ENCODE results near the gene CREB3L4. TPM values are rescaled to one million over a fixed set of nuclear protein-coding genes. Genes with fewer than 3 reads are reported as not detected.
"Not testable (repeated sequence)": the region's sequence is repeated elsewhere in the genome, so short reads cannot be mapped to it uniquely, and the experiment has no call there.

The CREB3L4 gene
- total RNA-seq, 2 experiments from 2014 or later: 7.3 to 8.2 TPM

DNA sequence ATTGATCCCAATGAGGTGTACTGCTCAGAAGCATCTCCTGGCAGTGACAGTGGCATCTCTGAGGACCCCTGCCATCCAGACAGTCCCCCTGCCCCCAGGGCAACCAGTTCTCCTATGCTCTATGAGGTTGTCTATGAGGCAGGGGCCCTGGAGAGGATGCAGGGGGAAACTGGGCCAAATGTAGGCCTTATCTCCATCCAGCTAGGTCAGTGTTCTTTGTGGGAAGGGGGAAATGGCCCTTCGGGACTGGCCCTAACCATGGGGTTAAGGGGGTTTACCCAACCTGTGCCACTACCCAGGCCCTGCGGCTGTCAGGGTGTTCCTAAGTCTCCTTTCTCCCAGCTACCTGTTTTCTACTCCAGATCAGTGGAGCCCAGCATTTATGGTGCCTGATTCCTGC is 1.3 kb downstream of the CREB3L4 start:
- ChIA-PET CTCF (interaction anchor here (4.1 kb wide), 2 partner anchors 18 to 22 kb away, joined by 17 to 31 read pairs; partner anchors contain the start of genes DENND4B and RAB13), POLR2A (interaction anchor here (0.8 to 1.0 kb wide), 2 partner anchors 23 to 335 kb away, joined by 3 read pairs; partner anchors contain the start of genes CHTOP and DENND4B)

DNA sequence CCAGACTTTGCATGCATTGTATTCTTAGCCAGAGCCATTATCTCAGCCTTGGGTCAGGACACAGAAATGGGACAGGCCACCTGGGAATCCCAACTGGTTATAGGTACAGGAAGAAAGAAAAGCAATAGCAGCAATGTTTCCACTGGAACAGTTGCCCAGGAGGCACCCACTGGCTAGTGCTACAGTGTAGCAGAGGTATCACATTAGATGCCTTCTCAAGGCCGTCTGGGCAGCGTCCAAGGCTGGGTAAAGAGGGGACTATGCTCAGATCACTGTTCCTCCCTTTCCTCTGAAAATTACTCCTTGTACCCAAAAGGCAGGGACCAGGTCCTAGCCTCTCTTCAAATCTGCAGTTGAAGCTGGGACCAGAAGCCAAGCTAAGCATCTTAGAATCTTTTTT is 2.6 kb downstream of the CREB3L4 start:
- POLR2A ChIA-PET: no interaction called here
- CTCF ChIA-PET: interaction anchor here (0.7 to 1.0 kb wide), 2 partner anchors 24 to 384 kb away, joined by 3 to 6 read pairs; no protein-coding TSS in a partner anchor

DNA sequence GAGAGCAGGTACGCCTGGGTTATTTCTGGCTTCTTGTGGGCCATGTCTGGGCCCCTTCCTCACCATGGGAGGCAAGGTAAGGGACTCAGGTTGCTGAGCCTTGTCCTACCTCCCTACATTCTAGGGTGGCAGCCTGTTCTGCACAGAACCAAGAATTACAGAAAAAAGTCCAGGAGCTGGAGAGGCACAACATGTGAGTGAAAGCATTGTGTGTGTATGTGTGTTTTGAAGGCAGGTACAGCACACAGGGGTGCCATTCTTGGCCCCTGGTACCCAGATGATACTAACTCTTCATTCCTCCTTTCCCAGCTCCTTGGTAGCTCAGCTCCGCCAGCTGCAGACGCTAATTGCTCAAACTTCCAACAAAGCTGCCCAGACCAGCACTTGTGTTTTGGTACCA is 5.4 kb downstream of the CREB3L4 start:
- CTCF ChIA-PET: interaction anchor here (0.6 to 2.2 kb wide), 3 partner anchors 14 to 26 kb away, joined by 3 to 5 read pairs (median 4); partner anchors contain the start of genes DENND4B and RAB13
- POLR2A ChIA-PET: no interaction called here

DNA sequence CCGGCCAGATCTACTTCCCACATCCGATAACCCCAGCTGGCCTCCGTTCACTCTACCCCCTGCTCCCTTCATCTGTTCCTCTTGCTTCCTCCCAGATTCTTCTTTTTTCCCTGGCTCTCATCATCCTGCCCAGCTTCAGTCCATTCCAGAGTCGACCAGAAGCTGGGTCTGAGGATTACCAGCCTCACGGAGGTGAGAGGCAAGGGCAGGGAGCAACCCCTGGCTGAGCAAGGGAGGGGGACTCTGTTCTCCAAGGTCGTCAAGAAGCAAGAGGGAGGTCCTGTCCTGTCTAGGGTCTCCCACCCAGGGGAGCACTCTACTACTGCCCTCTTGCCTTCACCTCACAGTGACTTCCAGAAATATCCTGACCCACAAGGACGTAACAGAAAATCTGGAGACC is 5.8 kb downstream of the CREB3L4 start:
- CTCF ChIA-PET: interaction anchor here (0.6 to 2.2 kb wide), 3 partner anchors 13 to 27 kb away, joined by 3 to 5 read pairs (median 4); partner anchors contain the start of genes DENND4B and RAB13
- POLR2A ChIA-PET: no interaction called here

DNA sequence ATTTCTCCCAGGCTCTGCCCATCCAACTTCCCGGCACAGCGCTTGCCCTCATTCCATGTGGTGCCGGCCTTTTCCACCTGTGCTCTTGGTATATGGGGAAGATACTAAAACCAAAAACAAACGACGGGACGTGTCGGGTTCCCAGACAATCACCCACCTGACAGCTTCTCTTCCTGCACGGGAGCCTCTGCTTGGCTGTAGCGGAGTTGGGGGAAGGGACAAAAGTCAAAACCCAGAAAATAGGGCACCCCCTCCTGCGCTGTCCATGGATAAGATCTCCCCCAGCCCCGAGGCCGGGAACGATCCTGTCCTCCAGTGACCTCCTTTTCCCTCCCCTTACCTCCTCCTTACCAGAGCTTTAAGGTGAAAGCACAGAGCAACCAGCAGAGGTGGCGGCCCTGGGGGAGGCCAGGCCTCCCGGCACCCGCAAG is 9.1 kb downstream of the CREB3L4 start:
- CTCF ChIA-PET: interaction anchor here (0.6 to 4.7 kb wide), 7 partner anchors 10 to 321 kb away, joined by 3 to 33 read pairs (median 5); partner anchors contain the start of genes CREB3L4, RAB13, RPS27 and SLC39A1
- POLR2A ChIA-PET: interaction anchor here (1.0 to 3.7 kb wide), 7 partner anchors 10 to 54 kb away, joined by 3 to 37 read pairs (median 8); partner anchors contain the start of genes CREB3L4, GATAD2B, RAB13 and RPS27

DNA sequence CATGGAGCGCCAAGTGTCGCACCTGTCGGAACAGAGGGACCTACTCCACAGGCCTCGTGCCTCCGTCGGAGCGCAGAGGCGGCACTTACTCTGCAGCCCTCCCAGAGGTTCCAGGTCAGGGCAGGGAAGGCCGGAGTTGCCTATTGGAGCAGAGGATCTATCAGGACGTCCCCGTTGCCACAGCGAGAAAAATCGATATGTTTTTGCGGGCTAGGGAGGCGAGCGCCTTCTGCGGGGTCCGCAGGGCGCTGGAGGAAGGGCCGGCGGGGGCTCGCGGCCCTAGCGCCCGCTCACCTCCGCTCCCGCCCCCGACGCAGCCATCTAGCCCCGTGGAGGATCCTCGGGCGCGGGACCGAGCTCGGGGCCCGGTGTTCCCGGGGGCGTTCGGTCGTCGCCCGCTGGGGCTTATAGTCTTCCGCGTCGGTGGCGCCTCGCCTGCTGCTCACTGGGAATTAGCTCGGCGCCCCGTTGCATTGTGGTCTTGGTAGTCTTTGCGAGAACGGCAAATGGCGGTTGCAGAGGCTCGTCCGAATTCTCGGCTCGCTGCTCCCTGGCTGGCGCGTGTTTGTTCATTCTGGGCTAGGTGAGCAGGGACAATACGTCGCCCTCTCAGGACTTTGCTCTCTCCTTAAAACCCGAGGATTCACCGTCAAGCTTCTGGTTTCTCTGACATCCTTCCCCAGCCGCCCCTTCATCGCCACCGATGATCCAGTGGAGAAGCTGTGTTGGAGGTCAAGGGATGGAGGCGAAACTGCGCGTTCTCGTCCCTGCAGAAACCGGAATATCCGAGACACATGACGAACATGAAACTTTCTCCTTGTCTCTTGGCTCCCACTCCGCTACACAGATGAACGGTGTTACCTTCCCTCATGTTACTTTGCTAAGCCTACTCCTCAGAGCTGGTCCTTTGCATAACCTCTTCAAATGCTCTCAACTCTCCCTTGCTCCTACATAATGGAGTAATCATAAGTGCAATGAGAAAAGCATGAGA is 9.8 kb downstream of the CREB3L4 start, which contains the start of gene JTB:
JTB (minus strand) TSS at position 425 of the 991 bp plus-strand sequence; CDS start at position 3, 422 bp downstream.
- POLR2A ChIA-PET: interaction anchor here (0.7 to 3.7 kb wide), 10 partner anchors 9 to 149 kb away, joined by 3 to 37 read pairs (median 6); partner anchors contain the start of genes CREB3L4, DENND4B, GATAD2B and RAB13
- CTCF ChIA-PET: interaction anchor here (0.6 to 4.7 kb wide), 9 partner anchors 9 to 320 kb away, joined by 3 to 33 read pairs (median 5); partner anchors contain the start of genes CREB3L4, CRTC2, DENND4B and RAB13

DNA sequence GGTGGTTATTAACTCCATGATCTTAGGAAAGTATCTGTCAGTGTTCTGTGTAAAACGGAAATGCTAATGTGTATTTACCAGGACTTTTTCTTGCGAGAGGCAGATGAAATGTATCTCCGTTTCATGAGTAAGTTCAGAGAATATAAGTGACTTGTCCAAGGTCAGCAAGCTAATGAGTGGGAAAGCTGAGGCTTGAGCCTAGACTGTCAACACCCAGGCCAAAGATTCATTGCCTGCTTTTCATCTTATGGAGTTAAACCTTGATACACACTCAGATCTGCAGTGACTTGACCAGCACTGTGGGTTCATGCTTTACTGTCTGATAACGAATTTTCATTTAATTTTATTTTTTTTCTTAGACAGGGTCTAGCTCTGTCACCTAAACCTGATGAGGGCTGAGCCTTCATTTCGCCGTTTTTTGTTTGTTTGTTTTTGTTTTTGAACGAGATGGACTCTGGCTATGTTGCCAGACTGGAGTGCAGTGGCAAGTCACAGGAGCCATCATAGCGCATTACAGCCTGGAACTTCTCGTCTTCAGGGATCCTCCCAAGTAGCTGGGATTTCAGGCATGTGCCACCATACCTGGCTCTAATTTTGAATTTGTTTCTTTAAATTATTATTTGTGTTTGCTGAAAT is 10.7 kb downstream of the CREB3L4 start:
- ChIA-PET CTCF (interaction anchor here (1.2 to 4.7 kb wide), 6 partner anchors 9 to 187 kb away, joined by 3 to 33 read pairs (median 4); partner anchors contain the start of genes CREB3L4, CRTC2, RAB13 and RPS27), POLR2A (interaction anchor here (0.6 to 3.7 kb wide), 9 partner anchors 8 to 150 kb away, joined by 3 to 37 read pairs (median 8); partner anchors contain the start of genes CREB3L4, DENND4B, RAB13 and RPS27)

DNA sequence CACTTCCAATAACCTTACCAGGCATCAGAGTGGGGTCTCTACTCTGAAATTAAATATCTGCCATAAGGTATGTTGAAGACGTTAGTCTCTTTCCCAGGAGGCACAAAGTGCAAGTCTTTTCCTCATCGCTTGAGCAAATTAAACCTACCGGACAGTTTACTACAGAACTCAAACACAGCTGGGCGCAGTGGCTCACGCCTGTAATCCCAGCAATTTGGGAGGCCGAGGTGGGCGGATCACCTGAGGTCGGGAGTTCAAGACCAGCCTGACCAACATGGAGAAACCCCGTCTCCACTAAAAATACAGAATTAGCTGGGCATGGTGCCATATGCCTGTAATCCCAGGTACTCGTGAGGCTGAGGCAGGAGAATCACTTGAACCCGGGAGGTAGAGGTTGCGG is 11.4 kb downstream of the CREB3L4 start:
- ChIA-PET POLR2A (interaction anchor here (0.6 to 3.5 kb wide), 3 partner anchors 12 to 110 kb away, joined by 3 to 21 read pairs (median 3); partner anchors contain the start of gene RPS27), CTCF (interaction anchor here (2.7 to 4.7 kb wide), 2 partner anchors 8 to 12 kb away, joined by 21 to 33 read pairs; partner anchors contain the start of genes CREB3L4 and RAB13)

DNA sequence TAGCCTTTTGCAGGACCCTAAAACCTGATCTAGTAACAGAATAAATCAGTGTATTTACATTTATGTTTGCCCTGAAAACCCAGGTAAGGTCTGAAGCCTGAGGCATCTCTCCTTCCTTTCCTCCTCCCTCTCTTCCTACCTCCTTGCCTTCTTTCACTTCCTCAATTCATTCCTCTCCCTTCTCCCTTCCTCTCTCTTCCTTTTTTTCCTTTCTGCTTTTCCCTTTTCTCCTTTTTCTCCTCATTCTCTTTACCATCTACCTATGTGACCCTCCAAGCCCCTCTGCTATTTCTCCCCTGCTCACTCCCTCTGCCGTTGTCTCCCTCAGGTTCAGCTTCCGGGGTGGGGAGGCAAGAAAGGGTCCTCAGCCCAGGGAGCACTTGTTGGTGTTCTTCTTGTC is 14.0 kb downstream of the CREB3L4 start:
- POLR2A ChIA-PET, CTCF ChIA-PET: not testable (repeated sequence)

DNA sequence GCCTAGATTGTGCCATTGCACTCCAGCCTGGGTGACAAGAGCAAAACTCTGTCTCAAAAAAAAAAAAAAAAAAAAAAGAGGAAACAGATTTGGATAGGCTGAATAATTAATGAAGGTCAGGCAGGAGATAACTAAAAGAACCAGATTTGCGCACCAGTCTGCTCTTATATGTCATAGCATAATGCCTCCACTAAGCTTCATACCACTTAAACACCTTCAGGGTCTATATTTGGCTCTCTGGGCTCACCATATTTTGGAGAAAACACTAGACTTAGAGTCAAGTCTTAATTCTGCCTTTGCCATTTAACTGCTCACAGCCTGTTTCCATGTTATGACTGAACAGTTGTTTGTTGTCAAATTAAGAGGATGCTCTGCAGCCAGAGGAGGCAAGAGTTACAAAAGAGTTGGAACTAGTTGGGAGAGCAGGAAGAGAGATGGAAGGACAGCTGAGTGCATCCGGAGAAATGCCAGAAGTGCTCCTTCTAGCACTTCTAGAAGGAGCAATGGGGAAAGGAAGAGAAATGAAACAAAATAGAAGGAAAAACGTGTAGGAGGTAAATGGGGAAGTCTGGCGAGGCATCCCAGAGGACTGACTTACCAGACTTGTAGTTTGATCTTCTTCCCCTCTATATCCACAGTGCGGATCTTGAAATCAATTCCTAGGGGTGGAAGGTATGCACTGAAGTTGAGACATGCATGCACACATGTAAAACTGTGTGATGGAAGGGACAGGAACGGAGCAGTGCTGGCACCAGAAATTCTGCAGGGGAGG is 16.6 kb downstream of the CREB3L4 start:
- ChIA-PET CTCF (interaction anchor here (0.6 to 4.8 kb wide), 7 partner anchors 7 to 407 kb away, joined by 3 to 47 read pairs (median 18); partner anchors contain the start of genes DENND4B, JTB and SLC39A1), POLR2A (interaction anchor here (0.5 kb wide), 1 partner anchor 162 kb away, joined by 4 read pairs; no protein-coding TSS in a partner anchor)

DNA sequence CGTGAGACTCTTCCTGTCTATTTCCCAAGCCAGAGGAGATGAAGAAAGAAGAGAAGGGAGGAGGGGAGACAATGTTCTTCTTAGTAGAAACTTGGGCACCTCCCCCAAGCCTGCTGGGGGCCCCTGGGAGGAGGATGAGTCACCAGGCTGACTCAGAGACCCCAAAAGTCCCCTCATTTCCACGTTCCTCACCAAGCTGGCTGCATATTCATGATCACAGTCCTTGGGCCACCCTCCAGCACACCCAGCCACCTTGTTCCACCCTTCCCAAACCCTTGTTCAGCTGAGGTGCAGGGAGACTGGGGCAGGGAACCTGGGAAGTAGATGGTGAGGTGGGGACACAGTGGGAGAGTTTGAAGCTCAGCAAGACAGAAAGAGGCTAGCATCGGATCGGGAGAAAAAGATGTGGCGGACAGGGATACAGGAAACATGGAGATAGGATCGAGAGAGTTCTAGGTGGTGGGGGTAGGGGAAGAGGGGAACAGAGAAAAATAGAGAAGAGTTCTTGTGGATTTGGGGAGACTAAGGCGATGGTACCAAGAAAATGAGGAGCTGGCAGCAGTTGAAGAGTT is 17.7 kb downstream of the CREB3L4 start:
- POLR2A ChIA-PET: interaction anchor here (0.5 to 1.8 kb wide), 2 partner anchors 8 to 163 kb away, joined by 4 to 9 read pairs; partner anchors contain the start of gene JTB

DNA sequence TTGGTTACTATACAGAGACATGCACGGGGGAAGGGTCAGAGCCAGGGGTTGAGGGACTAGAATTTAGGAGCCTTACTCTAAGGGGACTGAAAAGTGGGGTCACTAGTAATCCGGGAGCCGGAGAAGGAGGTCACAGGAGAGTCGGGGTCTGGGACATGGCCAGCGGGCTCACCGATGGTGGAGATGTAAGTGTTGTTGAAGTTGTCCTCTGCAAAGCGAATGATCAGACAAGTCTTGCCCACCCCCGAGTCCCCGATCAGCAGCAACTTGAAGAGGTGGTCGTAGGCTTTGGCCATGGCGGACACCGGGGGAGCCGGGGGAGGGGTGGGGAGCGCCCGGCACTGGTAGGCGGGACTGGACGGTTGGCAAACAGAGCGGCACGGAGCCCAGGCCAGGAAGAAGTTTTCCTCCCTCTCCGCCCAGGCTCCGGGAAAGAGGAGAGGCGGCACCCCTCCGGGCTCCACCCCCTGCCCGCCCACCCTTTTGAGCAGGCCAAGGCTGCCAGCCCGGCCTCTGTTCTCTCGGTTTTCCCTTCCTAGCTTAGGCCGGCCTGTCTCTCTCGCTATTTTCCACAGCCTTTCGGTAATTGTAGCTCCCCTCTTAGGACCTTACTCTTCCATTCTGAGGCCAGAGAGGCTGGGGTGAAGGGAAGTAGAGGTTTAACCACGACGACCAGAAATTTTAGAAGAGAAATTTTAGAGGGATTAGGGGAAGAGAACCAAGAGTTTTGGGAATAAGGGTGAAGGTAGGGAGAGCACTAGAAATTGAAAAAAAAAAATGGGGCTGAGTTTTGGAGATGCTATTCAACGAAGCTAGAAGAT is 18.4 kb downstream of the CREB3L4 start, which contains the start of gene RAB13:
RAB13 (minus strand) TSS at position 399 of the 821 bp plus-strand sequence; CDS start at position 296, 103 bp downstream.
- ChIA-PET POLR2A (interaction anchor here (0.7 to 1.8 kb wide), 6 partner anchors 8 to 211 kb away, joined by 3 to 9 read pairs (median 4); partner anchors contain the start of genes GATAD2B, JTB and SLC27A3), CTCF (interaction anchor here (0.6 to 4.8 kb wide), 20 partner anchors 9 to 311 kb away, joined by 3 to 47 read pairs (median 6); partner anchors contain the start of genes CREB3L4, CRTC2, DENND4B and HAX1)

More for the DNA sequence above, 17.7 kb downstream of the CREB3L4 start:
- CTCF ChIA-PET: interaction anchor here (0.7 to 4.8 kb wide), 9 partner anchors 8 to 307 kb away, joined by 3 to 47 read pairs (median 17); partner anchors contain the start of genes CREB3L4, DENND4B, JTB and NPR1

DNA sequence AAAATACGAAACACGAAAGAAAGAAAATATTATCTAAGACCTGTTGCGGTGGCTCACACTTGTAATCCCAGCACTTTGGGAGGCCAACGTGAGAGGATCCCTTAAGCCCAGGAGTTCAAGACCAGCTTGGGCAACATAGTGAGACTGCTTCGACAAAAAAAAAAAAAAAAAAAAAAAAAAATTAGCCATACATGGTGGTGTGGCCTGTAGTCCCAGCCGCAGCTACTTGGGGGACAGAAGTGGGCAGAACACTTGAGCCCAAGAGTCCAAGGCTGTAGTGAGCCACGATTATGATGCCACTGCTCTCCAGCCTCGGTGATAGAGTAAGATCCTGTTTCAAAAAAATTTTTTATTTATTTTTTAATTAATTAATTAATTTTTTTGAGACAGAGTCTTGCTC is 19.9 kb downstream of the CREB3L4 start:
- POLR2A ChIA-PET: interaction anchor here (0.6 to 1.8 kb wide), 3 partner anchors 10 to 197 kb away, joined by 4 to 11 read pairs (median 9); partner anchors contain the start of gene JTB

DNA sequence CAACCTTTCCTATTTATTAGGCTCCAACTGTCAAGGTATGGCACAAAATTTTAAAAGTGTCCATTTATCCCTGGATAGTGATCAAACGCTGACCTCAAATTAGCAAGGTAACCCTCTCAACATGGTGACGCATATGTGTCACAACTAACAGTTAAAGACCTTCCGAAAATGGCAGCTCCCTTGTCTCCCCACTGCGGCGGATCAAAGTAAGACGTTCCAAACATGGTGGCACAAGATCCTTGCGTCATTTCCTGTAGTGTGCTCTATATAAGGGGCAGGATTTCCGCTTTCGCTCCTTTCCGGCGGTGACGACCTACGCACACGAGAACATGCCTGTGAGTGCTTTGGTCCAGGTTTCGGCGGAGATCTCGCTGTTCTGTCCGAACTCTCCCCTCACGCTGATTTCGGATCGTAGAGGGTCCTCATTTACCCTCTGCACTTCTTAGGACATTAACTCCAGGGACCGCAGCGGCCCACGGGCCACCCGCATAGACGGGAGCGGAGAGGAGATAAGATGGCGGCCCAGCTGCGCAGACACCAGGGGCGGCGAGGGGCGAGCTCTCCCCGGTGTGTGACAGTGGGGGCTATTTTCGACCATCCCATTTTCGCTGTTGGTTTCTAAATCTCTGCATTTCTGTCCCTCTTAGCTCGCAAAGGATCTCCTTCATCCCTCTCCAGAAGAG is 22.9 kb downstream of the CREB3L4 start, which contains the start of gene RPS27:
RPS27 (plus strand) TSS at position 295 of the 683 bp plus-strand sequence; CDS start at position 330, 35 bp downstream.
- ChIA-PET POLR2A (interaction anchor here (0.5 to 2.3 kb wide), 16 partner anchors 9 to 447 kb away, joined by 3 to 23 read pairs (median 5); partner anchors contain the start of genes CHTOP, CREB3L4, JTB and SLC39A1), CTCF (interaction anchor here (0.7 to 2.3 kb wide), 9 partner anchors 13 to 335 kb away, joined by 3 to 9 read pairs (median 3); partner anchors contain the start of genes CREB3L4, DENND4B, JTB and SLC27A3)

More for the DNA sequence above, 19.9 kb downstream of the CREB3L4 start:
- CTCF ChIA-PET: interaction anchor here (0.7 to 4.8 kb wide), 16 partner anchors 10 to 316 kb away, joined by 3 to 47 read pairs (median 6); partner anchors contain the start of genes CREB3L4, DENND4B, ILF2 and JTB
